Measurements from ENCODE around the gene DNAJB13.
A peak's percentile ranks its signal among the peaks of the same experiment; 100 is the strongest.

The DNAJB13 gene

DNA sequence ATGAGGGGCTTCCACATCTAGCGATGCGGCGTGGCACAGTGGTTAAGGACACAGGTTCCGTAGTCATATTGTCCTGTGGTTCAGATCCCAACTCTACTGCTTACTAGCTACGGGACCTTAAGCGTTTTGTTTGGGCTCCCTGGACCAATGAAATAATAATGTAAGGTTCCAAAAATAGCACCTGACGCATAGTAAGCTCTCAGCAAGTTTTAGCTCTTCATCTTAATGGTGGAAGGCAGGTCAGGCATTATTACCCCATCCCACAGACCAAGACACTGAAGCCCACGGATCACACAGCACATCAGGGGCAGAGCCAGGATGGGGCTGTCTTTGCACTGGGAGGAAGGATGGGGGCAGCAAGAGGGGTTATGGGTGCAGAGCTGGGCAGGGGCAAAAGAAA is 13.0 kb downstream of the DNAJB13 start:
- Mint-ChIP-seq H3K36me3 (ENCODE audit: low read depth) (no peaks in the 10 kb centered on the region), H3K9me3 (no peaks in the 10 kb centered on the region), H3K27ac (no peak overlapping the region), H3K4me1 (ENCODE audit: low read depth) (peaks cover 16% of the 10 kb centered on the region), H3K4me3 (no peak overlapping the region), H3K27me3 (ENCODE audit: low read depth) (no peaks in the 10 kb centered on the region)

DNA sequence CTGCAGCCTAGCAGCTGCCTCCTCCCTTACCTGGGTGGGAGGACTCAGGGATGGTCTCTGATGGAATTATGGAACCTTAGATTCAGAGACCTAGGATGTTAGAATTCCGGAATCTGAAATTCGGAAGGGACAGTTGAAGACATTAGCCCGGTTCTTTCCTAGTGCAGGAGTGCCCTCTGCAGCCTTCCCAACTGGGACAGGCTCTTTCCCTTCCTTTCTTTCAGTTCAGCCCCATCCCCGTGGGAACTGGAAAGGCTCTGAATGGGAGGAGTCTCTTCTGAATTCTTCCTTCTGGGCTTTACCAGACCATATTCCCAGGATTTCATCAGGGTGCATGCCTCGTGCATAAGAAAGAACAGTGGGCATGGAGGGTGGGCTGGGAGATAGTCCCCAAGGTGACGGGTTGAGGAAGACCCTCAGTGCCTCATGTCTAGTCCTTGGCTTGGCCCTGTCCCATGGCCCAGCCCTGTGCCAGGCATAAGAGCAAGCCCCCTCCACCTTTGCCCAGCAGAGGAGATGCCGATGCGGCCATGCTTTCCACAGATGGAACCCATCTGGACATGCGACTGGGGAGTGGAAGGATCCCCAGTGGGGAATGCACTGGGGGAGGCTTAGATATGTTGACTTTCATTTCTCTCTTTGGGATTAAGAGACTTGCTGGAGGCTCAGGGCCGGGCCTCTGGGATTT is 14.4 kb downstream of the DNAJB13 start:
- Mint-ChIP-seq H3K36me3 (ENCODE audit: low read depth) (no peaks in the 10 kb centered on the region), H3K4me1 (ENCODE audit: low read depth) (peaks cover 29% of the 10 kb centered on the region)

DNA sequence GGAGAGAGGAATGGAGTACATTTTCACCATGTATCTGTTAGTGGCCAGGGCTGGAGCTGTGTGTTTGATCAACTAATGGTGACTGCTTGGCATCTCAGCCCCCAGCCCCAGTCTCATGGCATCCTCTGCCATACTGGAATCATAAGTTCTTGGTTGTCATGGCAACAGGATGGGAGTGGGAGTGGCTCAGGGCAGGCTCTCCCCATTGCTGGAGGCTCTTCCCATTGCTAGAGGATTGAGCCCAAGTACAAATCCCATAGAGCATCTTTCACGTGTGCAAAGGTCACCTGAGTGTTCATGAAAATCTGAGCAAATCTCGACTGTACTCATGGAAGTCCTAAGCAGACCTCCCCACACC is 14.9 kb downstream of the DNAJB13 start:
- H3K4me1 Mint-ChIP-seq (ENCODE audit: low read depth), result peaks cover 34% of the 10 kb centered on the region
- H3K4me3 Mint-ChIP-seq, result no peak overlapping the region
- no peaks in the 10 kb centered on the region for H3K27me3 Mint-ChIP-seq (ENCODE audit: low read depth)
- H3K27ac Mint-ChIP-seq, result no peak overlapping the region
- no peaks in the 10 kb centered on the region for H3K36me3 Mint-ChIP-seq (ENCODE audit: low read depth)
- no peaks in the 10 kb centered on the region for H3K9me3 Mint-ChIP-seq

More for the DNA sequence above, 14.4 kb downstream of the DNAJB13 start:
- Mint-ChIP-seq H3K4me3 (peak overlapping the region; percentile 47), H3K27ac (no peak overlapping the region), H3K9me3 (no peaks in the 10 kb centered on the region), H3K27me3 (ENCODE audit: low read depth) (no peaks in the 10 kb centered on the region)

DNA sequence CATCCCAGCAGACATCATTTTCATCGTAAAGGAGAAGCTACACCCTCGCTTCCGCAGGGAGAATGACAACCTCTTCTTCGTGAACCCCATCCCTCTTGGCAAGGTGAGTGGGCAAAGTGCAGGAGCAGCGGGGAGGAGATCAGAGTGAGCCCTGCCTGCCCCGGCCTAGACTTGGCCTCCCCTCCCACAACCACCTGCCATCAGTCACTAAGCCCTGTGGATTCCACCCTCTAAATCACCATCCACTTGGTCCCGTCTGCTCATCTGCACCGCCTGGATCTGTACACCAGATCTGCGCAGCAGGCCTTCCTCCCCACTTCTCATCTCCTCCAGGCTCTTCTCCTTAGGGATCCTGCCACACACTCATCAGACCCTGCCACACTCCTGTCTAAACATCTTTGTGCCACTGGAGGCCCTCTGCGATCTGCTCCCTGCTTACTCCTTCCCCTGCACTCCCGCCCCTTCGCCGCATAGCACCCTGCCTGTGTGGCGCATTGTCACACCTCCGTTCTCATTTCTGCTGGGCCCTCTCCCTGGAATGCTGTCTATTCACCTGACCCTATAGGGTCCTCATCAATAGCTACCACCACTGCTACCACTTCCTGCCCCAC is 17.6 kb downstream of the DNAJB13 start:
- no peak overlapping the region for H3K4me3 Mint-ChIP-seq
- peak overlapping the region; percentile 72 for H3K27ac Mint-ChIP-seq
- H3K9me3 Mint-ChIP-seq, result no peaks in the 10 kb centered on the region
- no peaks in the 10 kb centered on the region for H3K27me3 Mint-ChIP-seq (ENCODE audit: low read depth)
- H3K36me3 Mint-ChIP-seq (ENCODE audit: low read depth), result peaks cover 8% of the 10 kb centered on the region
- peaks cover 55% of the 10 kb centered on the region for H3K4me1 Mint-ChIP-seq (ENCODE audit: low read depth)

DNA sequence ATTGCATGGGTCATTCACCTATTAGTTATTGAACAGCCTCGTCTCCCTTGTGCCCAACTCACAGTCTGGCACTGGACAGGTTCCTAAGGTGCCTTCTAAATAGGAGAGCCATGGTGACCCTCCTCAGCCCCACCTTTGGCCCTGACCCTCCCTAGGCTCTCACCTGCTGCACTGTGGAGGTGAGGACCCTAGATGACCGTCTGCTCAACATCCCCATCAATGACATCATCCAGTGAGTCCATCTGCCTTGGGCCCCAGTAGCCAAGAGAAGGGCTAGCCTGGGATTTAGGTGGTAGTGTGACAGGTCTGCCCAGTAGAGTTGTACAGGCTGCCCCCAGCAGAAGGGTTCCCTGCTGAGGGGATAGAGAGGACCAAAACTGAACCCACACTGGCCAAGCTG is 18.3 kb downstream of the DNAJB13 start:
- Mint-ChIP-seq H3K27ac (peak overlapping the region; percentile 72), H3K9me3 (no peaks in the 10 kb centered on the region), H3K27me3 (ENCODE audit: low read depth) (no peaks in the 10 kb centered on the region), H3K36me3 (ENCODE audit: low read depth) (peaks cover 12% of the 10 kb centered on the region), H3K4me3 (no peak overlapping the region), H3K4me1 (ENCODE audit: low read depth) (peaks cover 57% of the 10 kb centered on the region)

DNA sequence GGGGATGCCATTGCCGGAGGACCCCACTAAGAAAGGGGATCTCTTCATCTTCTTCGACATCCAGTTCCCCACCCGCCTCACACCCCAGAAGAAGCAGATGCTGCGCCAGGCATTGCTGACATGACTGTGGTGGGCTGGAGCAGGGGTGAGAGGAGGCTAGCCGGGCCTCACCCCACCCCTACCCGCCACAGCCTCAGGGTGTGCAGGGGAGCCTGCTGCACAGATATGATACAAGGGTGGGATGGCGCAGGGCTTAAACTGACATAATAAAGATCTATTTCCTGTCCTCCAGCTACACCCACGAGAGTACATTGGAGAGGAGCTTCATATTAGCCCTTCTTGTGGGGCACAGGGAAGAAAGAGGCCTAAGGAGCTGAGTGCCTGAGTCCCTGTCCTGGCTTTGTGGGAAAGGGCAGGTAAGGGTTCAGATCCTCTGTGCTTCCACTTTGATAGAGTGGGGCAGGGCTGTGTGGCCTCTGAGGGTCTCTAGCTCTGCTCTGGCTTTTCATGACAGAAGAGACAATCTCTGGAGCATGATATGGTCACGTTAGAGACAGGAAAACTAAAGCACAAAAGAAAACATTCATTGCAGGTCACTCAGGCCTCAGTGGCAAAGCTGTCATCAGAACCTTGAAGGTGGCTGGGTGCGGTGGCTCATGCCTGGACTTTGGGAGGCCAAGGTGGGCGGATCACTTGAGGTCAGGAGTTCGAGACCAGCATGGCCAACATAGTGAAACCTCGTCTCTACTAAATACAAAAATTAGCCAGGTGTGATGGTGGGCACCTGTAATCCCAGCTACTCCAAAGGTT is 19.4 kb downstream of the DNAJB13 start:
- Mint-ChIP-seq H3K4me1 (ENCODE audit: low read depth) (peaks cover 63% of the 10 kb centered on the region), H3K36me3 (ENCODE audit: low read depth) (peaks cover 22% of the 10 kb centered on the region), H3K27me3 (ENCODE audit: low read depth) (no peaks in the 10 kb centered on the region), H3K27ac (peak overlapping the region; percentile 72), H3K4me3 (no peak overlapping the region), H3K9me3 (no peaks in the 10 kb centered on the region)

DNA sequence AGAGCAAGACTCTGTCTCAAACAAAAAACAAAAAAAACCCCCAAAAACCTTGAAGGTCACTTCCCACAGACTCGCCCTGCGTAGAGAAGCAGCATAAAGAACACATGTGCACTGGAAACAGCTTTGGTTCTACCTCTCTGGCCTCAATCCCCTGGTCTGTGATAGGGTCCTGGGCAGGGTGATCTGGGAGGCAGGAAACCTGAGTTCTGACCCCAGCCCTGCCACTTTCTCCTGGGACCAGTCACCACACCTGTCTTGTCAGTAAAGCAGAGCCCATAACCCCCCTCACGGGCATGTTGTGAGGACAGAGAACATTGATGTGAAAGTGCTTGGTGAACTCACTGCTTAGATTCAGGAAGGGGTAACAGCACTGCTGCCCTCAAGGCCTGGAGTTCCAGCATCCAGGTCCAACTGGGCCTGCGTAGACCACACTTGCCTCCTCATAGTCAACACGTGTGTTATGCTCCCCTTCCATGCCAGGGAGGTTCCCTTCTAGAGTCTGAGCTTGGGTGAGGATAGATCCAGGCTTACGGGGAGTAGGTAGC is 20.4 kb downstream of the DNAJB13 start:
- peak overlapping the region; percentile 58 for H3K27ac Mint-ChIP-seq
- peaks cover 65% of the 10 kb centered on the region for H3K4me1 Mint-ChIP-seq (ENCODE audit: low read depth)
- H3K9me3 Mint-ChIP-seq, result no peaks in the 10 kb centered on the region
- no peak overlapping the region for H3K4me3 Mint-ChIP-seq
- peaks cover 33% of the 10 kb centered on the region for H3K36me3 Mint-ChIP-seq (ENCODE audit: low read depth)
- H3K27me3 Mint-ChIP-seq (ENCODE audit: low read depth), result no peaks in the 10 kb centered on the region

DNA sequence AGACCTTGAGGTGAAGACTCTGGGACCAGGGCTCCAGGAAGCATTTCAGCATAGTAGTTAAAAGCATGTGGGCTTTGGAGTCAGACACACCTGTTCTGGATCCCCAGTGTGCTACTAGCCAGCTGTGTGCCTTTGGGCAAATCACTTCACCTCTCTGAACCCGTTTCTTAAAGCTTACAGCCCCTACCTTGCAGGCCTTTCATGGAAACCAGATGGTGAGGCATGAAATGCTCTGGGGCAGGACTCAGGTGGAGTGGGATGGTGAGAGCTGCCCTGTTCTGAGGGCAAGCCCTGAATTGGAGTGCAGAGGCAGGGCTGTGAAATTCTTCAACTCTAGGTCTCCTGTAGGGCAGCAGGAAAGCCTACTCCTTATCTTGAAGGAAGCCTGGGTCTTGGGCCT is 21.4 kb downstream of the DNAJB13 start:
- peaks cover 70% of the 10 kb centered on the region for H3K4me1 Mint-ChIP-seq (ENCODE audit: low read depth)
- no peaks in the 10 kb centered on the region for H3K27me3 Mint-ChIP-seq (ENCODE audit: low read depth)
- H3K9me3 Mint-ChIP-seq, result no peaks in the 10 kb centered on the region
- H3K36me3 Mint-ChIP-seq (ENCODE audit: low read depth), result peaks cover 39% of the 10 kb centered on the region
- H3K4me3 Mint-ChIP-seq, result no peak overlapping the region
- peak overlapping the region; percentile 71 for H3K27ac Mint-ChIP-seq

DNA sequence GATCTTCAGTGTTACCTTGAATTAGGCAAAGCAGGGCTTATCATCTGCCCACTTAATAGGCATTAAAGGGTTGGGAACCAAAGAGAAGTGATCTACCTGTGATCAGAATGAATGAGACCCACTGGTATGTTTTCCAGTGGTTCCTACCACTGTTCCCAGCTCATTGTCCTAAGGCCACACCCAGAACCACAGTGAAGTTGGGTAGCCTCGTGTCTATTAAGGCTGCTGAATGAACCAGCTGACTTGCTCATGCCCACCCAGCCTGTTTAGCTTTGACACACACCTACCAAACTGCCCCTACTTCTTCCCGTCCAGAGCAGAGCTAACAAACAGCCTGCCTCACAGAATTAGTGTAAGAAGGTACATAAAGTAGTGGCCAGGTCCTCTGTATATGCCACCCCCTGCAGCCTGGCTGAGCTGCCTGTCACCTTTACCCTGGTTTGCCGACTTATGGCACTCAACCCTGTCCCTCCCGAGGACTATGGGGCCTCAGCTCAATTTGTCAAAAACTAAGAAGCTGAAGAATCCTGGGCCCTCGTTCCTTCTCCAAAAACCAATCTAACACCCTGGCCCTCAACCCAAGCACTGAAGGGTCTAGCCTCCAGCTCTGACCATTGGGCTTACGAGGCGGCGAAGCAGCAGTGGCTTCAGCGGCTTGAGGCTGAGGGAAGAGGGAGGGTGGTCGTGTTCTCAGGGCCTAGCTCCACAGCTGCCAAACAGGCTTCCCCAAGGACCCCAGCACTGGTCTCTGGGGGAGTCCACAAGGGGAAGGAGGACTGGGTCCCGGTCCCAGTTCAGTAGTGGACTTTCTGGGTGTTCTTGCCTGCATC is 22.0 kb downstream of the DNAJB13 start:
- peak overlapping the region; percentile 34 for H3K4me3 Mint-ChIP-seq
- peaks cover 46% of the 10 kb centered on the region for H3K36me3 Mint-ChIP-seq (ENCODE audit: low read depth)
- peaks cover 74% of the 10 kb centered on the region for H3K4me1 Mint-ChIP-seq (ENCODE audit: low read depth)
- peak overlapping the region; percentile 89 for H3K27ac Mint-ChIP-seq
- H3K27me3 Mint-ChIP-seq (ENCODE audit: low read depth), result no peaks in the 10 kb centered on the region
- H3K9me3 Mint-ChIP-seq, result no peaks in the 10 kb centered on the region

DNA sequence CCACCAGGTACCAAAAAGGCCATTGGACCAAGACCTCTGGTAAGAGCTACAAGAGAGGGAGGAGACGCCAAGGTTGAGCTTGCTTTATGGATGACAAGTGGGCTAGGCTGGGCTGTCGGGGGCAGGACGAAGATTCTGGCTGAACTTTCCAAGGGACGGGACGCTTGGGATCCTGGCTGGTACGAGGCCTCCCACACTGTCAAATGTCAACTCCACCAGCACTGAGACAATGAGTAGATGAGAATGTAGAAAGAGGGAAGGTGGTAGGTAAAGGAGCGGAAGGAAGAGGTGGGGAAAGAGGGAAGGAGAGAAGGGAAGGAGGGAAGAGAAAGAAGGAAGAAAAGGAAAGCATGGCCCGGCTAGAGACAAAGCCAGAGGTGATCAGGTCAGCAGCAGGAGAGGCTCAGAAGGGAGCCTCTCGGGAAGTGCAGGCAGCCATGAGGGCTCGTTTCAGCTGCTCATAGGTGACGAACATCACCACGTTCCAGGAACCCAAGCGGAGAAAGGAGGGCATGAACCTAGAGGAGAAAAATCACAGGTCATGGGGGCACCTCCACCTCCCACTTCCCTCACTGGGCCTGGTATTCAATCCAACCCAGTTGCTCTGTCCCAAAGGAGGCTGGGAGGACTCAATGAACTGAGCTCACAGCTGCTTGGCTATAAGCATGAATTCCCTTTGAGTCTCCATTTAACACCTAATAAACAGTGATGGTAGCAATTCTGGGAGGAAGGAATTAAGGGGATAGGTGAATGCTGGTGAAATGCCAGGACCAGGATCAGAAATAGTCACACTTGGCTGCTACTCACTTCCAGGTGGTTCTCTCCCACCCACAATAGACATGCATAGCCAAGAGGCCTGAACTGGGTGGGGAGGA is 24.0 kb downstream of the DNAJB13 start:
- H3K36me3 Mint-ChIP-seq (ENCODE audit: low read depth), result peaks cover 64% of the 10 kb centered on the region
- H3K27me3 Mint-ChIP-seq (ENCODE audit: low read depth), result no peaks in the 10 kb centered on the region
- peak overlapping the region; percentile 59 for H3K4me3 Mint-ChIP-seq
- no peaks in the 10 kb centered on the region for H3K9me3 Mint-ChIP-seq
- peak overlapping the region; percentile 89 for H3K27ac Mint-ChIP-seq
- H3K4me1 Mint-ChIP-seq (ENCODE audit: low read depth), result peaks cover 76% of the 10 kb centered on the region

DNA sequence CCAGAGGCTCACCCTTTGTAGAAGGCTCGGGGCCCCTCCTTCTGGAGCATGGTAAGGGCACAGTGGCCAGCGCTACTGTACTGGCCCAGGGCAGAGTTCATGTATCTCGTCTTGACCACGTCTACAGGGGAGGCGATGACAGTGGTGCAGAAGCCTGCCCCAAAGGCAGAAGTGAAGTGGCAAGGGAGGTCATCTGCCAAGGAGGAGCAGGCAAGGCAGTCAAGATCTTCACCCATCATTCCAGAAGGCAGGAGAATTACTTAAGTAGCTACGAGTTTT is 24.6 kb downstream of the DNAJB13 start:
- Mint-ChIP-seq H3K36me3 (ENCODE audit: low read depth) (peaks cover 70% of the 10 kb centered on the region), H3K27ac (peak overlapping the region; percentile 89), H3K4me3 (peak overlapping the region; percentile 59), H3K9me3 (no peaks in the 10 kb centered on the region), H3K4me1 (ENCODE audit: low read depth) (peaks cover 76% of the 10 kb centered on the region), H3K27me3 (ENCODE audit: low read depth) (no peaks in the 10 kb centered on the region)

DNA sequence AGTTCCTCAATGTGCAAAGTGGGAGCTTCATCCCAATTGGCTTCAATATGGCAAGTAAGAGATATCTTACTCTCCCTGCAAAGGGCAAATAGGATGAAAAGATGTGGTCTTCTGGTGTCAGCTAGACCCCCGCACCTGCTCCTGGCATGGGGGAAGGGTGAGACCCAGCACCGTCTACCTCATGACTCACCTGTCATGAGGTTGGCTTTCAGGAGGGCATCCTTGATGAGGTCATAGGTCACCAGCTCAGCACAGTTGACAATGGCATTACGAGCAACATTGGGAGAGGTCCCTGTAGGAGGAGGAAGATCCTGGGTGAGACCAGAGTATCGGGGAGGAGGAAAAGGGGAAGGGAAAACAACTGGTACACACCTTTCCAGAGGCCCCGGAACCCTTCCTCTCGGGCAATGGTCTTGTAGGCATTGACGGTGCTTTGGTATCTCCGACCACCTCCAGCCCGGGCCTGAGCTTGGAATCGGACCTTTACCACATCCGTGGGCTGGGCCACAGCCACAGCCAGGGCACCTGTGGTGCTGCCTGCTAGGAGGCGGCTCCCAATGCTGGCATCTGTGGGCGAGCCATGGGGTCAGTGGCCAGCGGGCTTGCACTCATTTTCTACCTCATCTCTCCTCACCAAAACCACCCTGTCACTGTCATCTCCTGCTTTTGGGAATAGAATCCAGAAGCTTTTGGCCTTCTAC is 25.8 kb downstream of the DNAJB13 start:
- H3K4me3 Mint-ChIP-seq, result peak overlapping the region; percentile 15
- peak overlapping the region; percentile 89 for H3K27ac Mint-ChIP-seq
- no peaks in the 10 kb centered on the region for H3K9me3 Mint-ChIP-seq
- peaks cover 73% of the 10 kb centered on the region for H3K4me1 Mint-ChIP-seq (ENCODE audit: low read depth)
- peaks cover 82% of the 10 kb centered on the region for H3K36me3 Mint-ChIP-seq (ENCODE audit: low read depth)
- no peaks in the 10 kb centered on the region for H3K27me3 Mint-ChIP-seq (ENCODE audit: low read depth)

DNA sequence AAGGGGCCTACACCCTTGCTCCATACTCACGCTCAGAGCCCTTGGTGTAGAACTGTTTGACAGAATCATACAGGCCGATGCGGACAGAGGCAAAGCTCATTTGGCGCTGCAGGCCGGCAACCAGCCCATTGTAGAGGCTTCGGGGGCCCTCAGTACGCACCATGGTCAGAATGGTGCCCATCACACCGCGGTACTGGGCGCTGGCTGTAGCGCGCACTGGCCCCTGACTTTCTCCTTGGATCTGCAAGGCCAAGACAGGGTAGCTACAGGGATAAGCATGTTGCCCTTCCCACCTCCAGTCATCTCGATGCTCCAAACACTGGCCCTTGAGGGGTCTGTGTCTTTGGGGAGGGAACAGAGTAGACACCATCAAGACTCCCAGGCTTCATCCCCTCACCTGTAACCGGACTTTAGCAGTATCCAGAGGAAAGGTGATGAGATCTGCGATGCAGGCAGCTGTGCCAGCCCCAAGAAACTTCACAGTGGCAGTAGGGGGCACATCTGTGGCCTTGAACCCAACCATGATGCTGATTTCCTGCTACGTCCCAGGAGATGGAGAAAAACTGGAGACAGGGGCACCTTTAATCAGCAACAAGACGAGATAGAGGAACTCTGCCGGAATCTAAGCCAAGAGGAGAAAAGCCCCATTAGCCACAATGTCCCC is 27.2 kb downstream of the DNAJB13 start:
- H3K27ac Mint-ChIP-seq, result peak overlapping the region; percentile 34
- no peaks in the 10 kb centered on the region for H3K9me3 Mint-ChIP-seq
- H3K4me3 Mint-ChIP-seq, result peak overlapping the region; percentile 39
- peaks cover 86% of the 10 kb centered on the region for H3K36me3 Mint-ChIP-seq (ENCODE audit: low read depth)
- peaks cover 62% of the 10 kb centered on the region for H3K4me1 Mint-ChIP-seq (ENCODE audit: low read depth)
- no peaks in the 10 kb centered on the region for H3K27me3 Mint-ChIP-seq (ENCODE audit: low read depth)

Measured in T-helper 1 cell treated with Interleukin-12 subunit alpha and Interleukin-12 subunit beta and Interleukin-4 antibody, amounts not matched to agents 30 μg/mL and 1 μg/mL, for 36 hours (primary cell).